K562 (cell line): ENCODE measurements around the gene TMCO4. TPM values are rescaled to one million over a fixed set of nuclear protein-coding genes. Genes with fewer than 3 reads are reported as not detected.

Experiments used
- ATAC-seq: fragments of 200-7000 bp; cut with Tn5 transposase; 3 replicates; pipeline ENCODE4 v1.9.1; 2020; ENCODE audit warnings: moderate library complexity
- BruUV-seq: library from RNA; stranded (reverse); fragments of 400-500 nt; replicated peaks from 2 replicates; lab custom pipeline; 2021; lab: Mats Ljungman, UMichigan
- CTCF ChIA-PET: fragments of 300-600 bp; formaldehyde crosslinking; extraction: SDS; loops from one replicate; lab custom pipeline; 2021; ENCODE audit warnings: low intra/inter-chr PET ratio; lab: Yijun Ruan, JAX
- POLR2A ChIA-PET: fragments of 300-600, 350-650 bp; sonication (Branson Sonifier 250); formaldehyde crosslinking; extraction: SDS; loops from one replicate; lab custom pipeline; 2021; ENCODE audit warnings: antibody characterized with exemption, inconsistent platforms; lab: Yijun Ruan, JAX
- DNase-seq, 4 experiments: peaks; one replicate each; pipeline versions ENCODE4 v3.0.0 to v3.0.0-alpha.2; 2011 to 2018; ENCODE audit warnings: low spot score in 3 of 4, mixed read lengths in 3 of 4; ENCODE audit errors: extremely low read depth in 1 of 4
- FAIRE-seq: peaks from 2 replicates; lab custom pipeline; 2011; peaks lifted over from hg19 to GRCh38; lab: Jason Lieb, UNC
- H2AFZ ChIP-seq: 2 replicates; pipeline ENCODE4 v1.6.0; 2011; ENCODE audit warnings: low read depth, low read length, control low read depth, inconsistent platforms
- H3K27ac ChIP-seq: fragments of 200-600 bp; 3 replicates; pipeline ENCODE4 v1.8.0; 2011; ENCODE audit warnings: low read depth, mild to moderate bottlenecking, control low read depth, inconsistent platforms, low read length, moderate library complexity, mixed read lengths; ENCODE audit errors: extremely low read depth
- H3K27me3 ChIP-seq, 2 experiments: fragments of 300-600 bp in 1 of 2; 2 replicates in 1 of 2; 3 replicates in 1 of 2; pipeline versions ENCODE4 v1.6.0 to v1.8.0; 2011; ENCODE audit warnings: inconsistent platforms in 2 of 2, low read length in 2 of 2, mild to moderate bottlenecking in 1 of 2, mixed read lengths in 1 of 2, moderate library complexity in 1 of 2; ENCODE audit not compliant: control insufficient read depth in 2 of 2, insufficient read depth in 2 of 2
- H3K36me3 ChIP-seq: fragments of 300-600 bp; 3 replicates; pipeline ENCODE4 v1.8.0; 2011; ENCODE audit warnings: mild to moderate bottlenecking, low read length, inconsistent platforms; ENCODE audit not compliant: control insufficient read depth, insufficient read depth
- H3K4me1 ChIP-seq, 2 experiments: fragments of 200-600 bp in 1 of 2; replicated peaks in 1 of 2; 2 replicates in 1 of 2; 3 replicates in 1 of 2; pipeline versions ENCODE4 v1.5.1 to v1.8.0; 2011; ENCODE audit warnings: inconsistent platforms in 2 of 2, low read length in 2 of 2, mild to moderate bottlenecking in 1 of 2, mixed read lengths in 1 of 2, moderate library complexity in 1 of 2; ENCODE audit not compliant: control insufficient read depth in 2 of 2, insufficient read depth in 2 of 2
- H3K4me2 ChIP-seq: 2 replicates; pipeline ENCODE4 v1.6.1; 2011; ENCODE audit warnings: low read length, control low read depth, inconsistent platforms, mixed read lengths; ENCODE audit not compliant: insufficient read depth
- H3K4me3 ChIP-seq: fragments of 200-600 bp; sonication (generic), shearing (Covaris generic); 2 replicates; pipeline ENCODE4 v1.5.1; 2016; ENCODE audit warnings: control low read depth, inconsistent platforms
- H3K79me2 ChIP-seq: fragments of 200-600 bp; 3 replicates; pipeline ENCODE4 v1.8.0; 2011; ENCODE audit warnings: low read length, inconsistent platforms; ENCODE audit not compliant: control insufficient read depth, insufficient read depth
- H3K9ac ChIP-seq, 2 experiments: 2 replicates each; pipeline versions ENCODE4 v1.6.0 to v1.6.1; 2011; ENCODE audit warnings: low read depth in 2 of 2, low read length in 2 of 2, control low read depth in 1 of 2, inconsistent platforms in 1 of 2, mild to moderate bottlenecking in 1 of 2, mixed read lengths in 1 of 2; ENCODE audit not compliant: insufficient read depth in 1 of 2
- H3K9me1 ChIP-seq: one replicate; pipeline ENCODE4 v1.6.0; 2011; ENCODE audit warnings: inconsistent platforms, mild to moderate bottlenecking, low read length, moderate library complexity; ENCODE audit not compliant: control insufficient read depth, insufficient read depth
- H3K9me3 ChIP-seq: replicated peaks from 2 replicates; pipeline ENCODE4 v1.5.1; 2011; ENCODE audit warnings: low read depth, low read length, inconsistent platforms; ENCODE audit not compliant: control insufficient read depth, insufficient read depth
- H4K20me1 ChIP-seq: replicated peaks from 2 replicates; pipeline ENCODE4 v1.6.1; 2011; ENCODE audit warnings: low read length, inconsistent platforms, mixed read lengths; ENCODE audit not compliant: control insufficient read depth, insufficient read depth
- ARHGAP35 ChIP-seq: fragments of 450-650 bp; IDR thresholded peaks from 2 replicates; pipeline ENCODE4 v1.6.1; 2018; ENCODE audit not compliant: partially characterized antibody
- CTBP1 ChIP-seq: fragments of 450-650 bp; IDR thresholded peaks from 2 replicates; pipeline ENCODE4 v1.6.1; 2016; ENCODE audit warnings: borderline replicate concordance
- E2F4 ChIP-seq: sonication (generic); formaldehyde crosslinking; IDR thresholded peaks from 2 replicates; pipeline ENCODE4 v1.8.0; 2022; ENCODE audit warnings: mild to moderate bottlenecking, low read depth, missing genetic modification reagents
- GTF3C2 ChIP-seq: IDR thresholded peaks from 3 replicates; pipeline ENCODE4 v1.6.1; 2011; ENCODE audit warnings: borderline replicate concordance, mild to moderate bottlenecking, moderate library complexity; ENCODE audit not compliant: insufficient read length; ENCODE audit errors: extremely low read depth
- HDGF ChIP-seq: fragments of 450-650 bp; IDR thresholded peaks from 2 replicates; pipeline ENCODE4 v1.6.1; 2016
- MAX ChIP-seq: sonication (generic); formaldehyde crosslinking; IDR thresholded peaks from 2 replicates; pipeline ENCODE4 v1.9.0; 2022; ENCODE audit warnings: mild to moderate bottlenecking, missing genetic modification reagents
- MCM3 ChIP-seq: fragments of 450-650 bp; IDR thresholded peaks from 2 replicates; pipeline ENCODE4 v1.6.1; 2016
- STAT5A ChIP-seq: IDR thresholded peaks from 2 replicates; pipeline ENCODE4 v1.6.1; 2012; ENCODE audit warnings: low read length, inconsistent platforms, borderline replicate concordance
- TRIM24 ChIP-seq, 2 experiments: fragments of 450-650 bp; IDR thresholded peaks; 2 replicates each; pipeline ENCODE4 v1.6.1; 2016
- XRCC3 ChIP-seq: fragments of 450-650 bp; IDR thresholded peaks from 2 replicates; pipeline ENCODE4 v1.6.1; 2017; ENCODE audit warnings: mild to moderate bottlenecking, moderate library complexity
- ZBTB17 ChIP-seq: fragments of 450-650 bp; formaldehyde crosslinking; IDR thresholded peaks from 2 replicates; pipeline ENCODE4 v1.4.0; 2020; ENCODE audit warnings: mild to moderate bottlenecking
- ZBTB9 ChIP-seq: fragments of 450-650 bp; formaldehyde crosslinking; IDR thresholded peaks from 2 replicates; pipeline ENCODE4 v1.4.0; 2020; ENCODE audit warnings: mild to moderate bottlenecking, moderate library complexity
- WGBS: fragments of 100-300 bp; shearing (Covaris generic); methylation state at CpG from one replicate; pipeline ENCODE4 v1.1.6; 2016; ENCODE audit warnings: low coverage, mixed read lengths; ENCODE audit not compliant: insufficient coverage; ENCODE audit errors: missing lambda C conversion rate; 5-methylcytosine and 5-hydroxymethylcytosine counted together
- in situ Hi-C: fragments of 300-500 bp; cut with MboI; formaldehyde crosslinking; loops from 4 replicates; pipeline ENCODE4 v1.15.0; 2018; ENCODE audit warnings: inconsistent platforms, mixed read lengths
- intact Hi-C: fragments of 100-400 bp; cut with micrococcal nuclease; formaldehyde crosslinking; loops from 2 replicates; pipeline ENCODE4 v1.14.2; 2022
- polyA plus RNA-seq, 8 experiments: library from polyadenylated mRNA; depleted of rRNA in 4 of 8; stranded (reverse) in 5 of 8; unstranded in 3 of 8; fragments of >200 nt; fragmentation: Nextera tagmentation in 2 of 8; fragmentation: Illumina TruSeq in 1 of 8; extraction: Ambion mirVana in 2 of 8; extraction: Trizol in 1 of 8; gene quantifications; 2 replicates each; pipeline versions ENCODE4 v1.2.1 to v1.2.3, GENCODE V29; 2011 to 2014; ENCODE audit warnings: inconsistent platforms in 1 of 8, missing spikeins in 1 of 8
- total RNA-seq, 7 experiments: library from RNA; depleted of rRNA in 6 of 7; stranded (reverse); fragments of >200 nt in 6 of 7; fragmentation: Illumina TruSeq in 2 of 7; extraction: Trizol in 2 of 7; gene quantifications; 2 replicates each; pipeline versions ENCODE4 v1.2.1 to v1.2.3, GENCODE V29; 2011 to 2021; ENCODE audit warnings: low replicate concordance in 1 of 7
- TF ChIP-seq, protein P1 (sequence below): fragments of 250-450 bp; sonication (Bioruptor Pico); IDR thresholded peaks from 2 replicates; pipeline ENCODE4 v1.8.0; 2022; ENCODE audit warnings: inconsistent platforms, mild to moderate bottlenecking, moderate library complexity, borderline replicate concordance
- TF ChIP-seq, protein P2 (sequence below): fragments of 450-650 bp; IDR thresholded peaks from 2 replicates; pipeline ENCODE4 v1.6.1; 2016; ENCODE audit warnings: low read depth, mild to moderate bottlenecking, moderate library complexity

TMCO4 gene
- total and polyA plus RNA-seq, 9 of the 15 experiments (the other 6 are each of a cell fraction or from before 2014, with no cell fraction given) = 0.06 to 2.1 (median 1.2) TPM

DNA sequence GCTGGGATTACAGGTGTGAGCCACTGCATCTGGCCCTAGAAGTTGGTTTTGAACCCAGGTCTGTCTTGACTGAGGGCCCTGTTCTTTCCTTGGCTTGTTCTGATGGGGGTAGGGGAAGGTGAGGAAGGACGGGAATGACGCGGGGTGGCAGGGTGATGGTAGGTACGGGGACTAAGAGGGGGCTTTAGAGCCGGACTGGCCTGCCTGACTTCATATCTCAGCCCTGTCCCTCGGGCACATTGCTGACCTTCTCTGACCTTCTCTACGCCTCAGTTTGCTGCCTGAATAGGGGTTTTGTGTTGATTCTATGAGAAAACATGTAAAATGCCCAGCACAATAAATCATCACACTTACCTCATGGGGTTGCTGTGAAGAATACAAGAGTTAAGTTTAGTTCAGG lies 8.6 kb upstream of the TMCO4 start (continued):
- TF ChIP-seq GTF3C2 (no peak), MAX (no peak), XRCC3 (no peak)
- TF ChIP-seq, all 486 proteins: peak for 0

- Histone ChIP-seq H3K79me2 (no peaks in the 10 kb centered on the region), H3K4me1 (peaks cover 4 to 6% of the 10 kb centered on the region in 2 experiments; a peak in 4 of 5 replicates), H3K4me2 (no peak overlapping the region), H2AFZ (no peak overlapping the region), H3K9me3 (no peaks in the 10 kb centered on the region), H3K9me1 (no peaks in the 10 kb centered on the region), H3K4me3 (no peak overlapping the region), H4K20me1 (0 out of 2 replicates have a peak, but pooled peaks cover 8% of the 10 kb centered on the region), H3K36me3 (no peaks in the 10 kb centered on the region), H3K27me3 (peaks cover 43 to 57% of the 10 kb centered on the region in 2 experiments), H3K9ac (no peak overlapping the region), H3K27ac (no peak overlapping the region)
- intact Hi-C loops = no loop called here
- ATAC-seq = no peak
- in situ Hi-C loops = no loop called here
- ChIA-PET CTCF (no interaction called here), POLR2A (interaction anchor here (1.3 kb wide), 1 partner anchor 9 kb away, joined by 4 read pairs; no protein-coding TSS in a partner anchor)
- no peak for DNase-seq
- no TSS peak for BruUV-seq
- under 1% methylated on average over 6 of the region's 6 CpGs for WGBS
- FAIRE-seq = no peak
- TF ChIP-seq HDGF (no peak), MCM3 (no peak), ZBTB9 (CRISPR knock-in tag) (no peak), E2F4 (CRISPR knock-in tag) (no peak), ZBTB17 (CRISPR knock-in tag) (no peak), TRIM24 (IDR thresholded peaks at IDR 0.05) (no peak), STAT5A (no peak), ARHGAP35 (no peak), CTBP1 (no peak)
- TF ChIP-seq, protein P1, sequence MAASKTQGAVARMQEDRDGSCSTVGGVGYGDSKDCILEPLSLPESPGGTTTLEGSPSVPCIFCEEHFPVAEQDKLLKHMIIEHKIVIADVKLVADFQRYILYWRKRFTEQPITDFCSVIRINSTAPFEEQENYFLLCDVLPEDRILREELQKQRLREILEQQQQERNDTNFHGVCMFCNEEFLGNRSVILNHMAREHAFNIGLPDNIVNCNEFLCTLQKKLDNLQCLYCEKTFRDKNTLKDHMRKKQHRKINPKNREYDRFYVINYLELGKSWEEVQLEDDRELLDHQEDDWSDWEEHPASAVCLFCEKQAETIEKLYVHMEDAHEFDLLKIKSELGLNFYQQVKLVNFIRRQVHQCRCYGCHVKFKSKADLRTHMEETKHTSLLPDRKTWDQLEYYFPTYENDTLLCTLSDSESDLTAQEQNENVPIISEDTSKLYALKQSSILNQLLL (CRISPR knock-in tag) = no peak
- TF ChIP-seq, protein P2, sequence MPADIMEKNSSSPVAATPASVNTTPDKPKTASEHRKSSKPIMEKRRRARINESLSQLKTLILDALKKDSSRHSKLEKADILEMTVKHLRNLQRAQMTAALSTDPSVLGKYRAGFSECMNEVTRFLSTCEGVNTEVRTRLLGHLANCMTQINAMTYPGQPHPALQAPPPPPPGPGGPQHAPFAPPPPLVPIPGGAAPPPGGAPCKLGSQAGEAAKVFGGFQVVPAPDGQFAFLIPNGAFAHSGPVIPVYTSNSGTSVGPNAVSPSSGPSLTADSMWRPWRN = no peak
Measured at GRCh38 chr1:19804831-19805251, 5.1 kb upstream of the TMCO4 start.
